GM12878 (cell line): Measurements from ENCODE around the gene ZDHHC3. TPM values are rescaled to one million over a fixed set of nuclear protein-coding genes. Genes with fewer than 3 reads are reported as not detected.

Experiments used
- ATAC-seq: fragments of 200-7000 bp; cut with Tn5 transposase; 3 replicates; pipeline ENCODE4 v1.9.1; 2020; ENCODE audit warnings: mild to moderate bottlenecking, moderate library complexity
- BruUV-seq: library from RNA; stranded (reverse); fragments of 400-500 nt; replicated peaks from 2 replicates; lab custom pipeline; 2021; lab: Mats Ljungman, UMichigan
- CTCF ChIA-PET: fragments of 300-600 bp; sonication (Branson Sonifier 250); formaldehyde crosslinking; extraction: SDS; loops from one replicate; lab custom pipeline; 2021; ENCODE audit warnings: inconsistent platforms; lab: Yijun Ruan, JAX
- POLR2A ChIA-PET: fragments of 350-600 bp; formaldehyde crosslinking; extraction: SDS; loops from one replicate; lab custom pipeline; 2021; ENCODE audit warnings: inconsistent platforms; lab: Charles Lee
- RAD21 ChIA-PET: fragments of 300-600 bp; sonication (Branson Sonifier 250); formaldehyde crosslinking; loops from one replicate; lab custom pipeline; 2023; ENCODE audit warnings: antibody characterized with exemption; ENCODE audit not compliant: unreplicated experiment; lab: Charles Lee
- SMC1A ChIA-PET: fragments of 300-600 bp; sonication (Branson Sonifier 250); formaldehyde crosslinking; loops from one replicate; lab custom pipeline; 2023; ENCODE audit not compliant: unreplicated experiment, uncharacterized antibody; lab: Charles Lee
- DNase-seq: peaks from one replicate; pipeline ENCODE4 v3.0.0-alpha.2; 2011; ENCODE audit warnings: low read depth, low spot score
- FAIRE-seq: peaks from 3 replicates; lab custom pipeline; 2011; peaks lifted over from hg19 to GRCh38; lab: Jason Lieb, UNC
- H2AFZ ChIP-seq: 2 replicates; pipeline ENCODE4 v1.6.0; 2011; ENCODE audit warnings: low read depth, low read length, control low read depth; ENCODE audit not compliant: control insufficient read depth
- H3K27ac ChIP-seq: 2 replicates; pipeline ENCODE4 v1.5.1; 2011; ENCODE audit warnings: control low read depth; ENCODE audit not compliant: control insufficient read depth, insufficient read depth
- H3K27me3 ChIP-seq, 2 experiments: replicated peaks in 1 of 2; 2 replicates each; pipeline versions ENCODE4 v1.6.0 to v1.6.1; 2011; ENCODE audit warnings: low read length in 1 of 2; ENCODE audit not compliant: control insufficient read depth in 2 of 2, insufficient read depth in 2 of 2
- H3K36me3 ChIP-seq, 2 experiments: 2 replicates each; pipeline ENCODE4 v1.5.1; 2011; ENCODE audit warnings: low read length in 1 of 2; ENCODE audit not compliant: control insufficient read depth in 2 of 2, insufficient read depth in 2 of 2
- H3K4me1 ChIP-seq: 2 replicates; pipeline ENCODE4 v1.6.1; 2011; ENCODE audit warnings: mild to moderate bottlenecking, low read length, moderate library complexity, mixed read lengths; ENCODE audit not compliant: control insufficient read depth, insufficient read depth
- H3K4me2 ChIP-seq: 2 replicates; pipeline ENCODE4 v1.6.0; 2011; ENCODE audit warnings: control low read depth; ENCODE audit not compliant: control insufficient read depth, insufficient read depth
- H3K4me3 ChIP-seq: fragments of 200-600 bp; sonication (generic); 2 replicates; pipeline ENCODE4 v1.5.1; 2016
- H3K79me2 ChIP-seq: 2 replicates; pipeline ENCODE4 v1.6.0; 2011; ENCODE audit warnings: low read length; ENCODE audit not compliant: control insufficient read depth, insufficient read depth
- H3K9ac ChIP-seq: 2 replicates; pipeline ENCODE4 v1.8.0; 2011; ENCODE audit warnings: low read length, control low read depth, mixed read lengths; ENCODE audit not compliant: control insufficient read depth, insufficient read depth
- H3K9me3 ChIP-seq: replicated peaks from 3 replicates; pipeline ENCODE4 v1.5.1; 2011; ENCODE audit warnings: mild to moderate bottlenecking, low read length; ENCODE audit not compliant: control insufficient read depth, insufficient read depth
- H4K20me1 ChIP-seq: 2 replicates; pipeline ENCODE4 v1.6.0; 2011; ENCODE audit not compliant: control insufficient read depth, insufficient read depth
- FOS ChIP-seq: IDR thresholded peaks from 3 replicates; pipeline ENCODE4 v1.6.1; 2011; ENCODE audit warnings: borderline replicate concordance; ENCODE audit not compliant: insufficient read length; ENCODE audit errors: extremely low read depth
- FOXM1 ChIP-seq: IDR thresholded peaks from 2 replicates; pipeline ENCODE4 v1.6.1; 2012; ENCODE audit warnings: low read depth, mild to moderate bottlenecking, inconsistent platforms, low read length, moderate library complexity
- KDM1A ChIP-seq: fragments of 200-600 bp; sonication (generic); IDR thresholded peaks from 2 replicates; pipeline ENCODE4 v1.6.1; 2016; ENCODE audit warnings: borderline replicate concordance
- MTA2 ChIP-seq: fragments of 450-650 bp; IDR thresholded peaks from 2 replicates; pipeline ENCODE4 v1.6.1; 2016; ENCODE audit warnings: low read depth, mild to moderate bottlenecking, moderate library complexity
- RELA ChIP-seq: fragments of 450-650 bp; IDR thresholded peaks from 2 replicates; pipeline ENCODE4 v1.8.0; 2014; ENCODE audit warnings: borderline replicate concordance; ENCODE audit not compliant: partially characterized antibody
- RUNX3 ChIP-seq: IDR thresholded peaks from 2 replicates; pipeline ENCODE4 v1.6.1; 2012; ENCODE audit warnings: low read length, inconsistent platforms
- STAT3 ChIP-seq: IDR thresholded peaks from 2 replicates; pipeline ENCODE4 v1.6.1; 2011; ENCODE audit warnings: low read depth, low read length, improper control_type of control experiment
- WGBS: methylation state at CpG from one replicate; pipeline ENCODE4 v1.1.6; 2016; ENCODE audit warnings: low lambda C conversion rate; ENCODE audit not compliant: insufficient replicate concordance, insufficient coverage; ENCODE audit errors: missing lambda C conversion rate; 5-methylcytosine and 5-hydroxymethylcytosine counted together
- in situ Hi-C: fragments of 300-500 bp; cut with MboI; formaldehyde crosslinking; loops from 9 replicates; pipeline ENCODE4 v1.14.3; 2018; ENCODE audit warnings: mixed read lengths
- intact Hi-C: fragments of 100-400 bp; cut with micrococcal nuclease; formaldehyde crosslinking; loops from one replicate; pipeline ENCODE4 v1.14.2; 2022; ENCODE audit not compliant: unreplicated experiment
- polyA plus RNA-seq, 11 experiments: library from polyadenylated mRNA; depleted of rRNA in 4 of 11; unstranded in 6 of 11; stranded (reverse) in 5 of 11; fragments of >200 nt; fragmentation: Nextera tagmentation in 4 of 11; fragmentation: Illumina TruSeq in 1 of 11; extraction: Ambion mirVana in 4 of 11; extraction: Trizol in 1 of 11; gene quantifications; 1 replicate in 1 of 11; 2 replicates in 10 of 11; pipeline versions ENCODE4 v1.2.1 to v1.2.3, GENCODE V29; 2011 to 2016; ENCODE audit warnings: inconsistent platforms in 2 of 11, missing spikeins in 2 of 11, low read depth in 1 of 11
- total RNA-seq, 4 experiments: library from RNA; depleted of rRNA in 3 of 4; stranded (reverse); fragments of >200 nt in 3 of 4; fragmentation: Illumina TruSeq in 1 of 4; extraction: Trizol in 1 of 4; gene quantifications; 2 replicates each; pipeline versions ENCODE4 v1.2.1 to v1.2.3, GENCODE V29; 2013 to 2021
- TF ChIP-seq, protein P1 (sequence below): IDR thresholded peaks from 2 replicates; pipeline ENCODE4 v1.6.1; 2011; ENCODE audit warnings: borderline replicate concordance, low read depth, mild to moderate bottlenecking, moderate library complexity, low read length; ENCODE audit not compliant: insufficient read depth, poor library complexity, severe bottlenecking
- TF ChIP-seq, protein P2 (sequence below): fragments of 450-650 bp; IDR thresholded peaks from 2 replicates; pipeline ENCODE4 v1.6.1; 2017; ENCODE audit warnings: mild to moderate bottlenecking

ZDHHC3 gene
- total and polyA plus RNA-seq, 10 of the 15 experiments (the other 5 are each of a cell fraction or from before 2014, with no cell fraction given) = 6.8 to 79.1 (median 40.8) TPM

DNA sequence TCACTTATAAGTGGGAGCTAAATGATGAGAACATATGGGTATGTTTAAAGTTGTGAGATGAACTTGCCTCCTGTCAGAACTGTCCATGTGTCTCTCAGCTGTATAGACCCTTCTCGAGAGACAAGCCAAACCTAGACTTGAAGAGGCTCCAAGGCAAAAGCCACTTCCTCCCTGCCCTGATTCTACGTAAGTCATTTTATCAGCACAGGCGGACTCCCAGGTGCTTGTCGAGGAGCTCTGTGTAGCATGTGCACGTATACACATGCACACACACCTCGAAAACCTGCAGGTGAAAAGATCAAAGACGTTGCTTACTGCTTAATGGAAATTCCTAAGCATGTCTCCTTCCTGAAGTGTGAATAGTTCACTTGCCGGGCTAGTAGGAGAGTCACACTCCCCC is 44.6 kb upstream of the ZDHHC3 start:
- H3K4me2 ChIP-seq = no peak overlapping the region
- H3K27ac ChIP-seq = no peak overlapping the region
- 58% methylated on average over 8 of the region's 8 CpGs for WGBS
- BruUV-seq = no TSS peak
- FAIRE-seq = no peak
- CTCF ChIA-PET = interaction anchor here (1.1 kb wide), 1 partner anchor 21 kb away, joined by 3 read pairs; no protein-coding TSS in a partner anchor
- no peak for ATAC-seq
- H2AFZ ChIP-seq = no peak overlapping the region
- TF ChIP-seq FOXM1 = no peak
- TF ChIP-seq KDM1A = no peak
- no peak for TF ChIP-seq RELA
- TF ChIP-seq, protein P1, sequence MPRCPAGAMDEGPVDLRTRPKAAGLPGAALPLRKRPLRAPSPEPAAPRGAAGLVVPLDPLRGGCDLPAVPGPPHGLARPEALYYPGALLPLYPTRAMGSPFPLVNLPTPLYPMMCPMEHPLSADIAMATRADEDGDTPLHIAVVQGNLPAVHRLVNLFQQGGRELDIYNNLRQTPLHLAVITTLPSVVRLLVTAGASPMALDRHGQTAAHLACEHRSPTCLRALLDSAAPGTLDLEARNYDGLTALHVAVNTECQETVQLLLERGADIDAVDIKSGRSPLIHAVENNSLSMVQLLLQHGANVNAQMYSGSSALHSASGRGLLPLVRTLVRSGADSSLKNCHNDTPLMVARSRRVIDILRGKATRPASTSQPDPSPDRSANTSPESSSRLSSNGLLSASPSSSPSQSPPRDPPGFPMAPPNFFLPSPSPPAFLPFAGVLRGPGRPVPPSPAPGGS = no peak
- TF ChIP-seq RUNX3 = no peak
- TF ChIP-seq STAT3 = no peak
- TF ChIP-seq FOS = no peak
- TF ChIP-seq, protein P2, sequence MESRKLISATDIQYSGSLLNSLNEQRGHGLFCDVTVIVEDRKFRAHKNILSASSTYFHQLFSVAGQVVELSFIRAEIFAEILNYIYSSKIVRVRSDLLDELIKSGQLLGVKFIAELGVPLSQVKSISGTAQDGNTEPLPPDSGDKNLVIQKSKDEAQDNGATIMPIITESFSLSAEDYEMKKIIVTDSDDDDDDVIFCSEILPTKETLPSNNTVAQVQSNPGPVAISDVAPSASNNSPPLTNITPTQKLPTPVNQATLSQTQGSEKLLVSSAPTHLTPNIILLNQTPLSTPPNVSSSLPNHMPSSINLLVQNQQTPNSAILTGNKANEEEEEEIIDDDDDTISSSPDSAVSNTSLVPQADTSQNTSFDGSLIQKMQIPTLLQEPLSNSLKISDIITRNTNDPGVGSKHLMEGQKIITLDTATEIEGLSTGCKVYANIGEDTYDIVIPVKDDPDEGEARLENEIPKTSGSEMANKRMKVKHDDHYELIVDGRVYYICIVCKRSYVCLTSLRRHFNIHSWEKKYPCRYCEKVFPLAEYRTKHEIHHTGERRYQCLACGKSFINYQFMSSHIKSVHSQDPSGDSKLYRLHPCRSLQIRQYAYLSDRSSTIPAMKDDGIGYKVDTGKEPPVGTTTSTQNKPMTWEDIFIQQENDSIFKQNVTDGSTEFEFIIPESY = no peak
- TF ChIP-seq MTA2 = no peak
- TF ChIP-seq, all 136 proteins: peak for 0
- DNase-seq = no peak
- Histone ChIP-seq H3K4me1 (no peaks in the 10 kb centered on the region), H3K9me3 (no peaks in the 10 kb centered on the region), H3K9ac (no peak overlapping the region), H4K20me1 (no peaks in the 10 kb centered on the region), H3K79me2 (no peaks in the 10 kb centered on the region), H3K36me3 (no peaks in the 10 kb centered on the region; a peak in 2 of 4 replicates), H3K4me3 (no peak overlapping the region), H3K27me3 (no peaks in the 10 kb centered on the region)
- intact Hi-C loops (no loop called here), in situ Hi-C loops (no loop called here)
- ChIA-PET SMC1A (no interaction called here), POLR2A (no interaction called here), RAD21 (no interaction called here)
